ENCODE data around the gene UBFD1.
A peak's percentile ranks its signal among the peaks of the same experiment; 100 is the strongest.
"Not testable (repeated sequence)": the region's sequence is repeated elsewhere in the genome, so short reads cannot be mapped to it uniquely, and the experiment has no call there.

Gene UBFD1, protein sequence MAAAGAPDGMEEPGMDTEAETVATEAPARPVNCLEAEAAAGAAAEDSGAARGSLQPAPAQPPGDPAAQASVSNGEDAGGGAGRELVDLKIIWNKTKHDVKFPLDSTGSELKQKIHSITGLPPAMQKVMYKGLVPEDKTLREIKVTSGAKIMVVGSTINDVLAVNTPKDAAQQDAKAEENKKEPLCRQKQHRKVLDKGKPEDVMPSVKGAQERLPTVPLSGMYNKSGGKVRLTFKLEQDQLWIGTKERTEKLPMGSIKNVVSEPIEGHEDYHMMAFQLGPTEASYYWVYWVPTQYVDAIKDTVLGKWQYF

GRCh38 chr16:23556881-23557778, at the start of gene UBFD1, which contains the start of gene EARS2:
UBFD1 (plus strand) TSS chr16:23557727; CDS start chr16:23557743, 16 bp downstream.
EARS2 (minus strand) TSS chr16:23557350; CDS start chr16:23557343, 7 bp downstream.
- DNase-seq (ENCODE audit: low spot score): peak; percentile 98

DNA sequence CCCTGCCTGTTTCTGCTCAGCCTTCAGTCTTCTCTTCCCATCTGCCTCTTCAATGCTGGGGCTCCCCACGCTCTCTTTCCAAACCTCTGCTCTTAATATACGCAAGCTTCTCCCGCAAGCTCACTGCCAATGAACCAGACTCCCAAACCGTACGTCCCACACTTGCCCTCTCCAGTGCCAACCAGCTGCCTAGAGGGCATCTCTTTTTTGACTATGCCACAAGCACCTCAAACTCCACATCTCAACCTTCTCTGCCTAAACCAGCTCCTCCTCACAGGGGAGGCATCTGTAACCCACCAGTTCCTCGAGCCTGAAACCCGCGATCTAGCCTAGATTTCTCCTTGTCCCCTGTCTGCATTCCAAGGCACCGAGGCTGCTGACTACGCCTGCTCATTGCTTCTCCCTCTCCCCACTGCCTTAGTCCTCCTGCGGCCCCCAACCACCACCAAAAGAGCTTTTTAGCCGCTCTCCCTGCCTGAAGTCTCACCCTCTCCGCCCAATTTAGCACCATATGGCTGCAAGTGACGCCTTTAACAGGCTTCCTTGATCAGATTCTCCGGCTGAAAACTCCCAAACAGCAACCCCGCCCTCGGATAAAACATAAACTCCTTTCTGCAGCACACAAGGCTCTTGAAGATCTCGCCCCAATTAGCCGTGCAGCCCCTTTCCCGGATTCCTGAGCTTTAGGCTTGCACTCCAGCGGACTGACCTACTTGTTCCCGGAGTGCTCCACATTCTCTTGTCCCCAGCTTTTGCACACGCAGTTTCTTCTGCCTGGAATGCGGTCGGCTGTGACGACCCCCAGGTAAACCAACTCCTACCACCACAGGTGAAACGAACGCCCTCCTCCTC, 48.7 kb upstream of the UBFD1 start:
- DNase-seq (ENCODE audit: low spot score): no peak

- DNase-seq (ENCODE audit: low spot score): no peak
These were observed 48.1 kb upstream of the UBFD1 start for GRCh38 chr16:23509441-23509754.

DNA sequence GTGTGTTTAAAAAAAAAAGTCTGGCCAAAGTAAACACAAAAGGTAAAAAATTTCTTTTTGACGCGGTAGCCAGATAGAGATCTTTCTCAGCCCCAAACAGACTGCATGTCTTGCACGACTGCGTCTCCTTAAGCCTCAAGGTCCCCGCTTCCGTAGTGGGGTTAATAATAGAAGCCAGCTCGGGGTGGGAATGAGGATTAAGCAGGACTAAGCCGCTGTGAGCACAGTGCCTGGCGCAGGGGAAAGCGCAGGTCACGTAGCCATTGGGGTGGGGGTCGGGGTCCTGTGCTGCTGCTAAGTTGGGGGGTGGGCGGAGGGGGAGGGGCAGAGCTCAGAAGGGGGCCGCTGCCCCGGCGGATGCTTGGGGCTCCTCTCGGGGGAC, 47.8 kb upstream of the UBFD1 start:
- DNase-seq (ENCODE audit: low spot score): no peak

DNA sequence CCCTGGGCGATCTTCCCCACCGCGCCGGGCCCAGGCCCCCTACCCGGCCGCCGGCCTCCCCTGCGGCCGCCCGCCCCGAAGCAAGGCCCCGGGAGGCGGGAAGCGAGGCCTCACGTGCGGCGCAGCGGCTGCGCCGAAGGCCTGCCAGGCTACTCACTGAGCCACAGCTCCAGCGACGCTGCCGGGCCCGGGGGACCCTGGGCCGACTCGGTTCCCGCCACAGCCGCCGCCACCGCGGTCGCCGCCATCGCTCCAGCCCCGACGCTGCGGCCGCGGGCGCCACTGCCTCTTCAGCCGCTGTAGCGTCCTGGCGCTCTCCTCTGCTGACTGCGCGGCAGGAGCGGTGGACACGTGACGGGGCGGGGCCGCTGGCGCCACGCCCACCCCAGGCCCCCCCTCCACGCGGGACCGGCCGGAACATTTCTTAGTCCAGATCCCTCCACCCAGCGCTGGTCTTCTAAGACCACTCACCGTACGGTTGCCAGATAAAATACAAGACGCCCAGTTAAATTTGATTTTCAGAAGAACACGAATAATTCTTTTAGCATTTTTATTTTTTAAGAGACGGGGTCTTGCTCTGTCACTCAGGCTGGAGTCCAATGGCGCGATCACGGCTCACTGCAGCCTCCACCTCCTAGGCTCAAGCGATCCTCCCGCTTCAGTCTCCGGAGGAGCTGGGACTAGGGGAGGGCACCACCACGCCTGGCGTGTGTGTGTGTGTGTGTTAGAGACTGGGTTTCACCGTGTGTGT, 47.2 kb upstream of the UBFD1 start, which contains the start of gene GGA2:
GGA2 (minus strand) TSS at position 331 of the 751 bp plus-strand sequence; CDS start at position 248, 83 bp downstream.
- DNase-seq (ENCODE audit: low spot score): peak; percentile 75

DNA sequence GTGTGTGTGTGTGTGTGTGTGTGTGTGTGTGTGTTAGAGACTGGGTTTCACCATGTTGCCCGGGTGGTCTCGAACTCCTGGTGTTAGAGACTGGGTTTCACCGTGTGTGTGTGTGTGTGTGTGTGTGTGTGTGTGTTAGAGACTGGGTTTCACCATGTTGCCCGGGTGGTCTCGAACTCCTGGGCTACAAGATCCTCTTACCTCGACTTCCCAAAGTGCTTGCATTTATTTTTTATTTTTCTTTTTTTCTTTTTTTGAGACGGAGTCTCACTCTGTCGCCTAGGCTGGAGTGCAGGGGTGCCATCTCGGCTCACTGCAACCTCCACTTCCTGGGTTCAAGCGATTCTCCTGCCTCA, 46.6 kb upstream of the UBFD1 start:
- DNase-seq (ENCODE audit: low spot score): not testable (repeated sequence)

GRCh38 chr16:23511731-23512130, 45.8 kb upstream of the UBFD1 start:
- no peak for DNase-seq (ENCODE audit: low spot score)

DNA sequence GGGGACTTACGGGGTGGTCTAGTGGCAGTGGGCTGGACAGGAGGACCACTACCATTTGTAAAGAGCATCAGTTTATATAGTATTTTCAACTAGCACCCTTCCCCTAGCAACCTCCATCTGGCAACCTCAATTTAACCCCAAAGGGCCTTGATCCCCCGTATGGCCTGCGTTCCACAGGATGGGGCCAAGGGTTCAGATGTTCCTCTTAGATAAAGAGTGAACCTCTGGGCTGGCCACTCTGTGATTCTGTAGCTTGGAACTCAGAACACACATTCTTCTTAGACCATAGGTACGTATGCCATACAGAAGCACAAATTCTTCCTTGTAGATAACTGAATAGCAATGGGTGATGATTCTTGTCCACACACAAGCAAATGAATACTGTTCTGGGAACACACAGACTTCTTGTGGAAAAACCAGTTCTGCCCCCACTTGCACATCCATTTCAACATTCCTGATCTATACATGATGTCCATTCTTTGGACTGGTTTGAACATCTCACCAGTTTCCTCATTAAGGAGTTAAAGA, 45.3 kb upstream of the UBFD1 start:
- DNase-seq (ENCODE audit: low spot score): no peak

GRCh38 chr16:23514381-23515152, 43.0 kb upstream of the UBFD1 start:
- DNase-seq (ENCODE audit: low spot score): no peak

GRCh38 chr16:23515881-23516280, 41.6 kb upstream of the UBFD1 start:
- no peak for DNase-seq (ENCODE audit: low spot score)

DNA sequence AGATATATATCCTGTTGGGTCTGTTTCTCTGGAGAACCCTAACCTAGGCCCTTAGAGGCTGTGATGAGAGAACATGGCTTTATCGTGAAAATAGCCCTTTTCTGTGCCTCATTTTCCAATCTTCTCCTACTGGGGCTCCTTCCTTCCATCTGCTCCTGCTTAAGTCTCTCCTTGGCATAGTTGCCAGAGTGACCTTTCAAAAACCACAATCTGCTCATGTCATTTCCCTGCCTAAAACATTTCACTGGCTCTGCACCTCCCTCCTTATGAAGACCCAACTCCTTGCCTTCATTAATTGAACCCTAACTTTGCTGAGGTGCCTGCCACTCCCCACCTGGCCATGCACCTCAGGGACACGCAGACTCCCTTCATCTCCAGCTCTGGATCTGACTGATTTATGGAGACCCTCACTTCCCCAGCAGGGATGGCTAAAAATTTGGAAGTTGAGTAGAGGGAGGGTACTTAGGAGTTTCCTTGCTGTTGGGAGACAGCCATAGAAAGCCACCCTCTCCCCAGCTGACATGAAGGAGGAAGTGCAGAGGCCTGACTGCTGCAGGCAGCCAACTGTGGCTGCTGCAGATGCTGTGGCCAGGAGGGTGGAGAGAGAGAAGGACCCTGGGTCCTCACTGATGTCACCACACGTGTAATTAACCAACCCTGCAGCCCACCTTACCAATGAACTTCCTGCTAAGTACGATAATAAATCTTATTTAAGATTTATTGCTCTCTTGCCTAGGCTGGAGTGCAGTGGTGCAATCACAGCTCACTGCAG, 41.0 kb upstream of the UBFD1 start:
- no peak for DNase-seq (ENCODE audit: low spot score)

- no peak for DNase-seq (ENCODE audit: low spot score)
These were observed 39.1 kb upstream of the UBFD1 start for GRCh38 chr16:23518435-23518891.

- DNase-seq (ENCODE audit: low spot score): no peak
These were observed 38.2 kb upstream of the UBFD1 start for GRCh38 chr16:23519282-23519681.

DNA sequence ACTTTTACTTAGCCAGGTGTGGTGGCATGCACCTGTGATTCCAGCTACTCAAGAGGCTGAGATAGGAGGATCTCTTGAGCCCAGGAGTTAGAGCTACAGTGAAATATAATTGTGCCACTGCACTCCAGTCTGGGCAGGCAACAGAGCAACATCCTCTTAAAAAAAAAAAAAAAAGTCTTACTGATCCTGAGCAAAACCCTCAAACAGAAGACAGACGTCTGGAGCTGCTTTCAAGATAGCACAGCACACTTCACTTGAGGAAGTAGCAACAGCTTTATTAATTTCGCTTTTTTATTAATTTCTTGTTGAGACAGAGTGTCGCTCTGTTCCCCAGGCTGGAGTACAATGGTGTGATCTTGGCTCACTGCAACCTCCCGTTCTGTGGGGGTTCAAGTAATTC, 37.0 kb upstream of the UBFD1 start:
- no peak for DNase-seq (ENCODE audit: low spot score)

- no peak for DNase-seq (ENCODE audit: low spot score)
These were observed 36.3 kb upstream of the UBFD1 start for GRCh38 chr16:23521037-23521743.

DNA sequence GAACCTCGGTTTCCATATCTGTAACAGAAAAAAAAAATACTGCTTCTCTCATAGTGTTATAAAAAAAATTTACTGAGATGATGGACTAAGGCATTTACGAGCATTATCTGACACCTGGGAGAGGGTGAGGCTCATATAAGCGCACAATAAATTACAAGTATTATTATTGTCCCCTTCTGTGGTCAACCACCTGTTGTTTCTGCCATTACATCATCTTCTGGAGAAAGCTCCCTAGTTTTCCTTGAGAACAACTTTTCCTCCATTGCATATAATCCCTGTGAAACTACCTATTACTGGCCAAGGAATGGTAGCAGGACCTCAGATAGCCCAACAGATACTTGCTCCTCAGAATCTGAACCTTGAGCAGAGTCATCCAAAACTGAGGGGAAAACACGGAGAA, 35.6 kb upstream of the UBFD1 start:
- no peak for DNase-seq (ENCODE audit: low spot score)

- no peak for DNase-seq (ENCODE audit: low spot score)
These were observed 34.2 kb upstream of the UBFD1 start for GRCh38 chr16:23523321-23523720.

GRCh38 chr16:23523876-23524385, 33.6 kb upstream of the UBFD1 start:
- no peak for DNase-seq (ENCODE audit: low spot score)

DNA sequence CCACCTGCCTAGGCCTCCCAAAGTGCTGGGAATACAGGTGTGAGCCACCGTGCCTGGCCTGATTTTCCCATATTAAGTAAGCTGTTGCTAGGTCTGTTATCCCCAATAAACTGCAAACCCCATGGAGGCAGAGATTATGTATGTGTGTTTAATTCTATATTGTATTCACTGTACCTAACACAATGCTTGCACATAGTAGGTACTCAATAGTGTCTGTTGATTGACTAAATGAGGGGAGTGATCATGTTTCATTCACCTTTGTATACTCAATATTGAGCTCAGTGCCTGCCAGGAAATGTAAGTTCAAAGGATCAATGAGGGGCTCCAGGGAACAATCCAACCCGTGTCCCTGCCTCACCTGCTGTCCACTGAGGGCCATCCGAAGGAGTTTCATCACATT, 32.6 kb upstream of the UBFD1 start:
- DNase-seq (ENCODE audit: low spot score): no peak

All from globus pallidus (tissue), 1 donor.